HepG2 (cell line): ENCODE results near the gene ZNF513. TPM values are rescaled to one million over a fixed set of nuclear protein-coding genes. Genes with fewer than 3 reads are reported as not detected.

Source experiments
- ATAD3A ChIP-seq: sonication (generic); formaldehyde crosslinking; IDR thresholded peaks from 2 replicates; pipeline ENCODE4 v1.4.0; 2020; ENCODE audit warnings: missing genetic modification reagents
- CHCHD3 ChIP-seq: sonication (generic); formaldehyde crosslinking; IDR thresholded peaks from 2 replicates; pipeline ENCODE4 v1.8.0; 2022; ENCODE audit warnings: mild to moderate bottlenecking, missing genetic modification reagents, moderate library complexity
- CHD4 ChIP-seq: fragments of 200-600 bp; sonication (generic); IDR thresholded peaks from 2 replicates; pipeline ENCODE4 v1.7.0; 2017; ENCODE audit warnings: mild to moderate bottlenecking, low read length, borderline replicate concordance
- NCOA5 ChIP-seq: sonication (generic); formaldehyde crosslinking; IDR thresholded peaks from 2 replicates; pipeline ENCODE4 v1.4.0; 2020; ENCODE audit warnings: missing genetic modification reagents
- TMF1 ChIP-seq: sonication (generic); formaldehyde crosslinking; IDR thresholded peaks from 2 replicates; pipeline ENCODE4 v1.8.1; 2022; ENCODE audit warnings: low read depth, missing genetic modification reagents
- ZNF225 ChIP-seq: sonication (generic); formaldehyde crosslinking; IDR thresholded peaks from 2 replicates; pipeline ENCODE4 v1.4.0; 2020; ENCODE audit warnings: mild to moderate bottlenecking, missing genetic modification reagents
- ZNF460 ChIP-seq: sonication (generic); formaldehyde crosslinking; IDR thresholded peaks from 2 replicates; pipeline ENCODE4 v1.5.1; 2020; ENCODE audit warnings: missing genetic modification reagents, mild to moderate bottlenecking, borderline replicate concordance
- ZNF670 ChIP-seq: sonication (generic); formaldehyde crosslinking; IDR thresholded peaks from 2 replicates; pipeline ENCODE4 v1.8.0; 2022; ENCODE audit warnings: mild to moderate bottlenecking, missing genetic modification reagents, borderline replicate concordance
- polyA plus RNA-seq, 8 experiments: library from polyadenylated mRNA; depleted of rRNA in 3 of 8; stranded (reverse) in 7 of 8; unstranded in 1 of 8; fragments of >200 nt; fragmentation: Illumina TruSeq in 4 of 8; extraction: Trizol in 4 of 8; gene quantifications; 2 replicates each; pipeline versions ENCODE4 v1.2.1 to v1.2.3, GENCODE V29; 2011 to 2016; ENCODE audit warnings: low read depth in 4 of 8, missing spikeins in 1 of 8, mixed read lengths in 1 of 8; ENCODE audit not compliant: insufficient read depth in 1 of 8
- total RNA-seq, 5 experiments: library from RNA; depleted of rRNA; stranded (reverse); fragments of >200 nt; fragmentation: Illumina TruSeq; extraction: Trizol; gene quantifications; 2 replicates each; pipeline ENCODE4 v1.2.3, GENCODE V29; 2016; ENCODE audit warnings: low read depth in 1 of 5
- TF ChIP-seq, protein P1 (sequence below): sonication (generic); formaldehyde crosslinking; IDR thresholded peaks from 2 replicates; pipeline ENCODE4 v1.9.0; 2022; ENCODE audit warnings: low read depth, missing genetic modification reagents
- TF ChIP-seq, protein P2 (sequence below): sonication (generic); formaldehyde crosslinking; IDR thresholded peaks from 2 replicates; pipeline ENCODE4 v1.4.0; 2020; ENCODE audit warnings: missing genetic modification reagents
- TF ChIP-seq, protein P3 (sequence below): sonication (generic); formaldehyde crosslinking; IDR thresholded peaks from 2 replicates; pipeline ENCODE4 v1.4.0; 2020; ENCODE audit warnings: missing genetic modification reagents, borderline replicate concordance
- TF ChIP-seq, protein P4 (sequence below): sonication (generic); formaldehyde crosslinking; IDR thresholded peaks from 2 replicates; pipeline ENCODE4 v1.5.1; 2020; ENCODE audit warnings: missing genetic modification reagents, mild to moderate bottlenecking, borderline replicate concordance
- TF ChIP-seq, protein P5 (sequence below): sonication (generic); formaldehyde crosslinking; IDR thresholded peaks from 2 replicates; pipeline ENCODE4 v1.4.0; 2020; ENCODE audit warnings: missing genetic modification reagents, mild to moderate bottlenecking, borderline replicate concordance

The ZNF513 gene
- total and polyA plus RNA-seq, 2 of the 13 experiments (the other 11 are each of a cell fraction or from before 2014, with no cell fraction given): 4.9 to 6.3 TPM

DNA sequence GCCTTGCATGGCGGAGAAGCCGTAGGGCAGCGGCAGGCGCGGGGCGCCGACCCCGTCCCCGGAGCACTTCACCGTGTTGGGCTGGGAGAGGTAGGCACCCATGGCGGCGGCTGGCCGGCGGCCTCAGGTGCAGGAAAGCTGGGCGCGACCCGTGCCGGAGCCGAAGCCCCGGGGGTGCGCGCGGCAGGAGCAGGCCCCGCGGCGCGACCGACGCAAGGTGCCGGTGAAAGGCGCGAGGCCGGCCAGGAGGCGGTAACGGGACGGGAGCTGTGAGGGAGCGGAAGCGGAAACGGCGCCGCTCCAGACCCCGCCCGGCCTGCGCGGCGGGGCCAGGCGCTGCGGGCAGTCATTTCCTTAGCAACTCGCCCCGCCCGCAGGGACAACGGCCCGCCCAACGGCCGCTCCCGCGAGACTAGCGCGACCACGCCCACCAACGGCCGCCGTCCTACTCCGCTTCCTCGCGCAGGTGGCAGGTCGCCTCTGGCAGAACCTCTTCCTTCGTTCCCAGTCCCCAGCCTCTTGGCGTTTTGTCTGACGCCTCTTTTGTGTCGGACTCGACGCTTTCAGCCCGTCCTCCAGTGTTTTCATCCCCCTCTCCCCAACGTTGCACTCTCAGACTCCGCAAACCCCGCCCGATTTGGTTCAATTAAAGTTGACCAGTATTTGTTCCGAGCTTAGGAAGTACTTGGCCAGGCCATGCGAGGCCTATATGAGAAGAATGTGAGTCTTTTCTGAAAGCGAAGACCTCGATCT lies 29.0 kb upstream of the ZNF513 start, which contains the start of gene PPM1G (continued):
- TF ChIP-seq, protein P1, sequence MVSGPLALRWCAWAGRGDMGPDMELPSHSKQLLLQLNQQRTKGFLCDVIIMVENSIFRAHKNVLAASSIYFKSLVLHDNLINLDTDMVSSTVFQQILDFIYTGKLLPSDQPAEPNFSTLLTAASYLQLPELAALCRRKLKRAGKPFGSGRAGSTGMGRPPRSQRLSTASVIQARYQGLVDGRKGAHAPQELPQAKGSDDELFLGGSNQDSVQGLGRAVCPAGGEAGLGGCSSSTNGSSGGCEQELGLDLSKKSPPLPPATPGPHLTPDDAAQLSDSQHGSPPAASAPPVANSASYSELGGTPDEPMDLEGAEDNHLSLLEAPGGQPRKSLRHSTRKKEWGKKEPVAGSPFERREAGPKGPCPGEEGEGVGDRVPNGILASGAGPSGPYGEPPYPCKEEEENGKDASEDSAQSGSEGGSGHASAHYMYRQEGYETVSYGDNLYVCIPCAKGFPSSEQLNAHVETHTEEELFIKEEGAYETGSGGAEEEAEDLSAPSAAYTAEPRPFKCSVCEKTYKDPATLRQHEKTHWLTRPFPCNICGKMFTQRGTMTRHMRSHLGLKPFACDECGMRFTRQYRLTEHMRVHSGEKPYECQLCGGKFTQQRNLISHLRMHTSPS (CRISPR knock-in tag): 0 out of 2 replicates have a peak, but pooled peaks have one; percentile 45
- TF ChIP-seq, protein P2, sequence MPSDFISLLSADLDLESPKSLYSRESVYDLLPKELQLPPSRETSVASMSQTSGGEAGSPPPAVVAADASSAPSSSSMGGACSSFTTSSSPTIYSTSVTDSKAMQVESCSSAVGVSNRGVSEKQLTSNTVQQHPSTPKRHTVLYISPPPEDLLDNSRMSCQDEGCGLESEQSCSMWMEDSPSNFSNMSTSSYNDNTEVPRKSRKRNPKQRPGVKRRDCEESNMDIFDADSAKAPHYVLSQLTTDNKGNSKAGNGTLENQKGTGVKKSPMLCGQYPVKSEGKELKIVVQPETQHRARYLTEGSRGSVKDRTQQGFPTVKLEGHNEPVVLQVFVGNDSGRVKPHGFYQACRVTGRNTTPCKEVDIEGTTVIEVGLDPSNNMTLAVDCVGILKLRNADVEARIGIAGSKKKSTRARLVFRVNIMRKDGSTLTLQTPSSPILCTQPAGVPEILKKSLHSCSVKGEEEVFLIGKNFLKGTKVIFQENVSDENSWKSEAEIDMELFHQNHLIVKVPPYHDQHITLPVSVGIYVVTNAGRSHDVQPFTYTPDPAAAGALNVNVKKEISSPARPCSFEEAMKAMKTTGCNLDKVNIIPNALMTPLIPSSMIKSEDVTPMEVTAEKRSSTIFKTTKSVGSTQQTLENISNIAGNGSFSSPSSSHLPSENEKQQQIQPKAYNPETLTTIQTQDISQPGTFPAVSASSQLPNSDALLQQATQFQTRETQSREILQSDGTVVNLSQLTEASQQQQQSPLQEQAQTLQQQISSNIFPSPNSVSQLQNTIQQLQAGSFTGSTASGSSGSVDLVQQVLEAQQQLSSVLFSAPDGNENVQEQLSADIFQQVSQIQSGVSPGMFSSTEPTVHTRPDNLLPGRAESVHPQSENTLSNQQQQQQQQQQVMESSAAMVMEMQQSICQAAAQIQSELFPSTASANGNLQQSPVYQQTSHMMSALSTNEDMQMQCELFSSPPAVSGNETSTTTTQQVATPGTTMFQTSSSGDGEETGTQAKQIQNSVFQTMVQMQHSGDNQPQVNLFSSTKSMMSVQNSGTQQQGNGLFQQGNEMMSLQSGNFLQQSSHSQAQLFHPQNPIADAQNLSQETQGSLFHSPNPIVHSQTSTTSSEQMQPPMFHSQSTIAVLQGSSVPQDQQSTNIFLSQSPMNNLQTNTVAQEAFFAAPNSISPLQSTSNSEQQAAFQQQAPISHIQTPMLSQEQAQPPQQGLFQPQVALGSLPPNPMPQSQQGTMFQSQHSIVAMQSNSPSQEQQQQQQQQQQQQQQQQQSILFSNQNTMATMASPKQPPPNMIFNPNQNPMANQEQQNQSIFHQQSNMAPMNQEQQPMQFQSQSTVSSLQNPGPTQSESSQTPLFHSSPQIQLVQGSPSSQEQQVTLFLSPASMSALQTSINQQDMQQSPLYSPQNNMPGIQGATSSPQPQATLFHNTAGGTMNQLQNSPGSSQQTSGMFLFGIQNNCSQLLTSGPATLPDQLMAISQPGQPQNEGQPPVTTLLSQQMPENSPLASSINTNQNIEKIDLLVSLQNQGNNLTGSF: peak; percentile 71
- TF ChIP-seq NCOA5 (CRISPR knock-in tag) (no peak), TMF1 (CRISPR knock-in tag) (peak; percentile 93), ZNF460 (CRISPR knock-in tag) (peak; percentile 54; the same call in 1 of the 2 replicates), ZNF225 (CRISPR knock-in tag) (peak; percentile 88; the same call in 1 of the 2 replicates), ZNF670 (CRISPR knock-in tag) (peak; percentile 74; the same call in 1 of the 2 replicates), CHCHD3 (CRISPR knock-in tag) (peak; percentile 96), CHD4 (no peak), ATAD3A (CRISPR knock-in tag) (no peak)
- TF ChIP-seq, protein P3, sequence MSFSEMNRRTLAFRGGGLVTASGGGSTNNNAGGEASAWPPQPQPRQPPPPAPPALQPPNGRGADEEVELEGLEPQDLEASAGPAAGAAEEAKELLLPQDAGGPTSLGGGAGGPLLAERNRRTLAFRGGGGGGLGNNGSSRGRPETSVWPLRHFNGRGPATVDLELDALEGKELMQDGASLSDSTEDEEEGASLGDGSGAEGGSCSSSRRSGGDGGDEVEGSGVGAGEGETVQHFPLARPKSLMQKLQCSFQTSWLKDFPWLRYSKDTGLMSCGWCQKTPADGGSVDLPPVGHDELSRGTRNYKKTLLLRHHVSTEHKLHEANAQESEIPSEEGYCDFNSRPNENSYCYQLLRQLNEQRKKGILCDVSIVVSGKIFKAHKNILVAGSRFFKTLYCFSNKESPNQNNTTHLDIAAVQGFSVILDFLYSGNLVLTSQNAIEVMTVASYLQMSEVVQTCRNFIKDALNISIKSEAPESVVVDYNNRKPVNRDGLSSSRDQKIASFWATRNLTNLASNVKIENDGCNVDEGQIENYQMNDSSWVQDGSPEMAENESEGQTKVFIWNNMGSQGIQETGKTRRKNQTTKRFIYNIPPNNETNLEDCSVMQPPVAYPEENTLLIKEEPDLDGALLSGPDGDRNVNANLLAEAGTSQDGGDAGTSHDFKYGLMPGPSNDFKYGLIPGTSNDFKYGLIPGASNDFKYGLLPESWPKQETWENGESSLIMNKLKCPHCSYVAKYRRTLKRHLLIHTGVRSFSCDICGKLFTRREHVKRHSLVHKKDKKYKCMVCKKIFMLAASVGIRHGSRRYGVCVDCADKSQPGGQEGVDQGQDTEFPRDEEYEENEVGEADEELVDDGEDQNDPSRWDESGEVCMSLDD (CRISPR knock-in tag): 0 out of 2 replicates have a peak, but pooled peaks have one; percentile 54
- TF ChIP-seq, protein P4, sequence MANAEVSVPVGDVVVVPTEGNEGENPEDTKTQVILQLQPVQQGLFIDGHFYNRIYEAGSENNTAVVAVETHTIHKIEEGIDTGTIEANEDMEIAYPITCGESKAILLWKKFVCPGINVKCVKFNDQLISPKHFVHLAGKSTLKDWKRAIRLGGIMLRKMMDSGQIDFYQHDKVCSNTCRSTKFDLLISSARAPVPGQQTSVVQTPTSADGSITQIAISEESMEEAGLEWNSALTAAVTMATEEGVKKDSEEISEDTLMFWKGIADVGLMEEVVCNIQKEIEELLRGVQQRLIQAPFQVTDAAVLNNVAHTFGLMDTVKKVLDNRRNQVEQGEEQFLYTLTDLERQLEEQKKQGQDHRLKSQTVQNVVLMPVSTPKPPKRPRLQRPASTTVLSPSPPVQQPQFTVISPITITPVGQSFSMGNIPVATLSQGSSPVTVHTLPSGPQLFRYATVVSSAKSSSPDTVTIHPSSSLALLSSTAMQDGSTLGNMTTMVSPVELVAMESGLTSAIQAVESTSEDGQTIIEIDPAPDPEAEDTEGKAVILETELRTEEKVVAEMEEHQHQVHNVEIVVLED (CRISPR knock-in tag): peak; percentile 92
- TF ChIP-seq, protein P5, sequence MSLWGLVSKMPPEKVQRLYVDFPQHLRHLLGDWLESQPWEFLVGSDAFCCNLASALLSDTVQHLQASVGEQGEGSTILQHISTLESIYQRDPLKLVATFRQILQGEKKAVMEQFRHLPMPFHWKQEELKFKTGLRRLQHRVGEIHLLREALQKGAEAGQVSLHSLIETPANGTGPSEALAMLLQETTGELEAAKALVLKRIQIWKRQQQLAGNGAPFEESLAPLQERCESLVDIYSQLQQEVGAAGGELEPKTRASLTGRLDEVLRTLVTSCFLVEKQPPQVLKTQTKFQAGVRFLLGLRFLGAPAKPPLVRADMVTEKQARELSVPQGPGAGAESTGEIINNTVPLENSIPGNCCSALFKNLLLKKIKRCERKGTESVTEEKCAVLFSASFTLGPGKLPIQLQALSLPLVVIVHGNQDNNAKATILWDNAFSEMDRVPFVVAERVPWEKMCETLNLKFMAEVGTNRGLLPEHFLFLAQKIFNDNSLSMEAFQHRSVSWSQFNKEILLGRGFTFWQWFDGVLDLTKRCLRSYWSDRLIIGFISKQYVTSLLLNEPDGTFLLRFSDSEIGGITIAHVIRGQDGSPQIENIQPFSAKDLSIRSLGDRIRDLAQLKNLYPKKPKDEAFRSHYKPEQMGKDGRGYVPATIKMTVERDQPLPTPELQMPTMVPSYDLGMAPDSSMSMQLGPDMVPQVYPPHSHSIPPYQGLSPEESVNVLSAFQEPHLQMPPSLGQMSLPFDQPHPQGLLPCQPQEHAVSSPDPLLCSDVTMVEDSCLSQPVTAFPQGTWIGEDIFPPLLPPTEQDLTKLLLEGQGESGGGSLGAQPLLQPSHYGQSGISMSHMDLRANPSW (CRISPR knock-in tag): no peak
